Thyroid gland (tissue), 4 donors: ENCODE measurements around the gene CDYL. TPM values are rescaled to one million over a fixed set of nuclear protein-coding genes. Genes with fewer than 3 reads are reported as not detected.

Experiments used
- DNase-seq, 2 donors: peaks; one replicate each; pipeline ENCODE4 v3.0.0-alpha.2; 2019
- H3K27ac ChIP-seq, 3 donors: fragments of 200-600 bp; sonication (generic); 1 replicate in 2 of 3; 2 replicates in 1 of 3; pipeline ENCODE4 v1.5.1; 2016 to 2019; ENCODE audit warnings: mild to moderate bottlenecking in 1 of 3, moderate library complexity in 1 of 3
- H3K27me3 ChIP-seq: fragments of 200-600 bp; sonication (generic); one replicate; pipeline ENCODE4 v1.5.1; 2019
- H3K36me3 ChIP-seq, 2 donors: fragments of 200-600 bp; sonication (generic); one replicate each; pipeline ENCODE4 v1.5.1; 2016 to 2019
- H3K4me1 ChIP-seq, 2 donors: fragments of 200-600 bp; sonication (generic); one replicate each; pipeline ENCODE4 v1.5.1; 2017 to 2019
- H3K4me3 ChIP-seq, 3 donors: fragments of 200-600 bp; sonication (generic); replicated peaks in 1 of 3; 1 replicate in 2 of 3; 2 replicates in 1 of 3; pipeline ENCODE4 v1.5.1; 2016; ENCODE audit warnings: mild to moderate bottlenecking in 1 of 3
- H3K9me3 ChIP-seq: fragments of 200-600 bp; sonication (generic); one replicate; pipeline ENCODE4 v1.5.1; 2017
- CTCF ChIP-seq, 6 experiments: fragments of 200-600 bp in 3 of 6; fragments of 450-650 bp in 3 of 6; sonication (generic) in 3 of 6; IDR thresholded peaks; one replicate each; pipeline ENCODE4 v1.5.1; 2016 to 2019; ENCODE audit warnings: antibody characterized with exemption in 6 of 6, mild to moderate bottlenecking in 2 of 6, inconsistent platforms in 1 of 6, moderate library complexity in 1 of 6
- POLR2A ChIP-seq, 2 donors: fragments of 450-650 bp; IDR thresholded peaks; one replicate each; pipeline ENCODE4 v1.6.1; 2017; ENCODE audit warnings: antibody characterized with exemption in 2 of 2, mild to moderate bottlenecking in 2 of 2, moderate library complexity in 1 of 2
- WGBS, 2 donors: methylation state at CpG; one replicate each; pipeline ENCODE4 v1.1.5; 2017; 5-methylcytosine and 5-hydroxymethylcytosine counted together
- intact Hi-C: fragments of 100-400 bp; cut with DNase I; formaldehyde crosslinking; loops from one replicate; pipeline ENCODE4 v1.15.1; 2023
- total RNA-seq, 4 donors: library from RNA; depleted of rRNA; stranded (reverse); fragments of >200 nt; gene quantifications; one replicate each; pipeline ENCODE4 v1.2.3, GENCODE V29; 2016

Gene CDYL
- total RNA-seq, 4 donors from 2014 or later = 22.6 to 61.4 (median 43.7) TPM

GRCh38 chr6:4728926-4729325 is 47.3 kb upstream of the CDYL start:
- Histone ChIP-seq H3K27ac (no peak overlapping the region), H3K4me1 (peaks cover 0 to 4% of the 10 kb centered on the region in 2 donors), H3K4me3 (no peak overlapping the region), H3K36me3 (no peaks in the 10 kb centered on the region), H3K9me3 (no peaks in the 10 kb centered on the region), H3K27me3 (no peaks in the 10 kb centered on the region)
- TF ChIP-seq POLR2A (IDR thresholded peaks at IDR 0.05) (no peak), CTCF (IDR thresholded peaks at IDR 0.05) (no peak)
- WGBS, 2 donors = 48 to 93% methylated on average over 2 of the region's 2 CpGs
- intact Hi-C loops = no loop called here
- no peak for DNase-seq

- WGBS, 2 donors = 81 to 98% methylated on average over 3 of the region's 3 CpGs
- no peak for TF ChIP-seq CTCF (IDR thresholded peaks at IDR 0.05)
- no peak for TF ChIP-seq POLR2A (IDR thresholded peaks at IDR 0.05)
- Histone ChIP-seq H3K9me3 (no peaks in the 10 kb centered on the region), H3K27me3 (no peaks in the 10 kb centered on the region), H3K27ac (no peak overlapping the region), H3K4me3 (no peak overlapping the region), H3K4me1 (peaks cover 0 to 4% of the 10 kb centered on the region in 2 donors), H3K36me3 (no peaks in the 10 kb centered on the region)
- DNase-seq = no peak
- intact Hi-C loops = no loop called here
These were observed 44.2 kb upstream of the CDYL start for GRCh38 chr6:4731996-4732395.

GRCh38 chr6:4732691-4733315 is 43.4 kb upstream of the CDYL start:
- DNase-seq = peak; percentile 60 to 75
- H3K9me3 ChIP-seq = no peaks in the 10 kb centered on the region
- TF ChIP-seq POLR2A (IDR thresholded peaks at IDR 0.05) (no peak), CTCF (IDR thresholded peaks at IDR 0.05) (no peak)
- no peaks in the 10 kb centered on the region for H3K27me3 ChIP-seq
- intact Hi-C loops = no loop called here
- H3K4me1 ChIP-seq = peaks cover 0 to 4% of the 10 kb centered on the region in 2 donors
- H3K4me3 ChIP-seq = no peak overlapping the region
- no peak overlapping the region for H3K27ac ChIP-seq
- no peaks in the 10 kb centered on the region for H3K36me3 ChIP-seq
- 22 to 28% methylated on average over 9 to 10 of the region's 10 CpGs for WGBS, 2 donors

GRCh38 chr6:4736371-4736873 is 39.8 kb upstream of the CDYL start:
- Histone ChIP-seq H3K36me3 (no peaks in the 10 kb centered on the region), H3K27ac (no peak overlapping the region), H3K9me3 (no peaks in the 10 kb centered on the region), H3K27me3 (no peaks in the 10 kb centered on the region), H3K4me3 (no peak overlapping the region), H3K4me1 (peaks cover 0 to 4% of the 10 kb centered on the region in 2 donors)
- intact Hi-C loops = no loop called here
- no peak for TF ChIP-seq CTCF (IDR thresholded peaks at IDR 0.05)
- no peak for TF ChIP-seq POLR2A (IDR thresholded peaks at IDR 0.05)
- 75 to 91% methylated on average over 1 of the region's 1 CpG for WGBS, 2 donors
- DNase-seq = no peak

GRCh38 chr6:4740032-4740431 is 36.2 kb upstream of the CDYL start:
- H3K4me1 ChIP-seq = no peaks in the 10 kb centered on the region
- H3K9me3 ChIP-seq = no peaks in the 10 kb centered on the region
- H3K36me3 ChIP-seq = no peaks in the 10 kb centered on the region
- 70 to 80% methylated on average over 6 of the region's 6 CpGs for WGBS, 2 donors
- intact Hi-C loops = no loop called here
- TF ChIP-seq CTCF (IDR thresholded peaks at IDR 0.05) = no peak
- no peak for TF ChIP-seq POLR2A (IDR thresholded peaks at IDR 0.05)
- no peaks in the 10 kb centered on the region for H3K27me3 ChIP-seq
- H3K27ac ChIP-seq = no peak overlapping the region
- H3K4me3 ChIP-seq = no peak overlapping the region
- DNase-seq = no peak
